Tibial nerve (tissue), 4 donors: ENCODE data around the gene ITGAV. TPM values are rescaled to one million over a fixed set of nuclear protein-coding genes. Genes with fewer than 3 reads are reported as not detected.
A peak's percentile ranks its signal among the peaks of the same experiment; 100 is the strongest.

Experiments used
- DNase-seq, 2 donors: peaks; one replicate each; pipeline ENCODE4 v3.0.0-alpha.2; 2019; ENCODE audit warnings: low spot score in 2 of 2
- H3K27ac ChIP-seq, 4 donors: fragments of 200-600 bp; sonication (generic) in 3 of 4; one replicate each; pipeline ENCODE4 v1.5.1; 2017 to 2019; ENCODE audit warnings: mild to moderate bottlenecking in 1 of 4
- H3K27me3 ChIP-seq, 2 donors: fragments of 200-600 bp; sonication (generic) in 1 of 2; one replicate each; pipeline versions ENCODE4 v1.5.1 to v1.6.0; 2017 to 2019
- H3K36me3 ChIP-seq, 3 donors: fragments of 200-600 bp; sonication (generic); one replicate each; pipeline ENCODE4 v1.5.1; 2018 to 2019
- H3K4me1 ChIP-seq, 4 donors: fragments of 200-600 bp; sonication (generic) in 3 of 4; one replicate each; pipeline ENCODE4 v1.5.1; 2017 to 2019
- H3K4me3 ChIP-seq, 4 donors: fragments of 200-600 bp; sonication (generic) in 3 of 4; one replicate each; pipeline ENCODE4 v1.5.1; 2017 to 2019; ENCODE audit warnings: mild to moderate bottlenecking in 1 of 4, moderate library complexity in 1 of 4
- H3K9me3 ChIP-seq, 4 donors: fragments of 200-600 bp; sonication (generic) in 3 of 4; one replicate each; pipeline ENCODE4 v1.5.1; 2017 to 2019
- CTCF ChIP-seq, 5 experiments: fragments of 200-600 bp in 3 of 5; fragments of 450-650 bp in 2 of 5; sonication (generic) in 3 of 5; IDR thresholded peaks; one replicate each; pipeline ENCODE4 v1.5.1; 2016 to 2019; ENCODE audit warnings: antibody characterized with exemption in 5 of 5, mild to moderate bottlenecking in 3 of 5, moderate library complexity in 2 of 5
- EP300 ChIP-seq, 2 donors: sonication (generic); formaldehyde crosslinking; IDR thresholded peaks; one replicate each; pipeline ENCODE4 v1.6.1; 2017; ENCODE audit warnings: antibody characterized with exemption in 2 of 2, mild to moderate bottlenecking in 1 of 2
- POLR2A ChIP-seq, 2 donors: fragments of 450-650 bp; IDR thresholded peaks; one replicate each; pipeline ENCODE4 v1.6.1; 2017; ENCODE audit warnings: antibody characterized with exemption in 2 of 2, mild to moderate bottlenecking in 2 of 2, moderate library complexity in 2 of 2
- WGBS, 2 donors: methylation state at CpG; one replicate each; pipeline ENCODE4 v1.1.5; 2018; 5-methylcytosine and 5-hydroxymethylcytosine counted together
- total RNA-seq, 4 donors: library from RNA; depleted of rRNA; stranded (reverse); fragments of >200 nt; gene quantifications; one replicate each; pipeline ENCODE4 v1.1.0, GENCODE V29; 2016

The ITGAV gene
- total RNA-seq, 4 donors from 2014 or later = 97.1 to 114 (median 100) TPM

- peak overlapping the region; percentile 87 to 96 (median 94) for H3K27ac ChIP-seq
- TF ChIP-seq CTCF (IDR thresholded peaks at IDR 0.05) (no peak), POLR2A (IDR thresholded peaks at IDR 0.05) (no peak), EP300 (IDR thresholded peaks at IDR 0.05) (no peak)
- WGBS, 2 donors = 2 to 19% methylated on average over 3 of the region's 3 CpGs
- no peaks in the 10 kb centered on the region for H3K9me3 ChIP-seq
- H3K4me3 ChIP-seq = peak overlapping the region; percentile 47 to 93 (median 80)
- no peaks in the 10 kb centered on the region for H3K27me3 ChIP-seq
- H3K4me1 ChIP-seq = peaks cover 0 to 62% (median 15%) of the 10 kb centered on the region in 4 donors
- H3K36me3 ChIP-seq = no peaks in the 10 kb centered on the region
- no peak for DNase-seq
These were observed 1.6 kb downstream of the ITGAV start for GRCh38 chr2:186591506-186591890.

- DNase-seq = no peak
- peak overlapping the region in 2 of 4 donors; percentile 47 to 73 for H3K4me3 ChIP-seq
These were observed 2.5 kb downstream of the ITGAV start for GRCh38 chr2:186592137-186592875.

GRCh38 chr2:186593523-186593922, 3.7 kb downstream of the ITGAV start:
- Histone ChIP-seq H3K36me3 (no peaks in the 10 kb centered on the region), H3K27me3 (no peaks in the 10 kb centered on the region), H3K4me1 (peaks cover 0 to 75% (median 17%) of the 10 kb centered on the region in 4 donors), H3K9me3 (no peaks in the 10 kb centered on the region), H3K4me3 (no peak overlapping the region), H3K27ac (peak overlapping the region in 2 of 4 donors; percentile 6 to 68)
- DNase-seq = no peak
- 73 to 77% methylated on average over 3 of the region's 3 CpGs for WGBS, 2 donors
- TF ChIP-seq EP300 (IDR thresholded peaks at IDR 0.05) (no peak), CTCF (IDR thresholded peaks at IDR 0.05) (no peak), POLR2A (IDR thresholded peaks at IDR 0.05) (no peak)

More at GRCh38 chr2:186592137-186592875, 2.5 kb downstream of the ITGAV start:
- Histone ChIP-seq H3K36me3 (no peaks in the 10 kb centered on the region), H3K4me1 (peaks cover 0 to 70% (median 15%) of the 10 kb centered on the region in 4 donors), H3K27me3 (no peaks in the 10 kb centered on the region), H3K9me3 (no peaks in the 10 kb centered on the region), H3K27ac (peak overlapping the region in 2 of 4 donors; percentile 87 to 96)
- 90% methylated on average over 5 of the region's 5 CpGs for WGBS, 2 donors
- no peak for TF ChIP-seq EP300 (IDR thresholded peaks at IDR 0.05)
- no peak for TF ChIP-seq POLR2A (IDR thresholded peaks at IDR 0.05)
- no peak for TF ChIP-seq CTCF (IDR thresholded peaks at IDR 0.05)

GRCh38 chr2:186594001-186594722, 4.3 kb downstream of the ITGAV start:
- Histone ChIP-seq H3K36me3 (no peaks in the 10 kb centered on the region), H3K4me3 (no peak overlapping the region), H3K27me3 (no peaks in the 10 kb centered on the region), H3K9me3 (no peaks in the 10 kb centered on the region), H3K27ac (peak overlapping the region in 2 of 4 donors; percentile 6 to 68), H3K4me1 (peaks cover 0 to 76% (median 17%) of the 10 kb centered on the region in 4 donors)
- TF ChIP-seq CTCF (IDR thresholded peaks at IDR 0.05) = no peak
- no peak for TF ChIP-seq POLR2A (IDR thresholded peaks at IDR 0.05)
- TF ChIP-seq EP300 (IDR thresholded peaks at IDR 0.05) = no peak
- 65 to 66% methylated on average over 4 of the region's 4 CpGs for WGBS, 2 donors
- DNase-seq = no peak

- Histone ChIP-seq H3K27me3 (no peaks in the 10 kb centered on the region), H3K9me3 (no peaks in the 10 kb centered on the region), H3K27ac (peak overlapping the region in 1 of 4 donors; percentile 68), H3K4me1 (peaks cover 0 to 85% (median 16%) of the 10 kb centered on the region in 4 donors), H3K36me3 (no peaks in the 10 kb centered on the region), H3K4me3 (no peak overlapping the region)
- DNase-seq = no peak
- TF ChIP-seq POLR2A (IDR thresholded peaks at IDR 0.05) (no peak), CTCF (IDR thresholded peaks at IDR 0.05) (no peak), EP300 (IDR thresholded peaks at IDR 0.05) (peak in 1 of 2 donors; percentile 14)
- 25 to 43% methylated on average over 2 of the region's 2 CpGs for WGBS, 2 donors
These were observed 5.4 kb downstream of the ITGAV start for GRCh38 chr2:186595219-186595618.
